CD14-positive monocyte (primary cell): Measurements from ENCODE around the gene TTC9C. TPM values are rescaled to one million over a fixed set of nuclear protein-coding genes. Genes with fewer than 3 reads are reported as not detected.

Experiments used
- DNase-seq, 3 donors: peaks; one replicate each; pipeline ENCODE4 v3.0.0-alpha.2; 2011 to 2022
- H2AFZ ChIP-seq: 2 replicates; pipeline ENCODE4 v1.6.0; 2012; ENCODE audit warnings: mild to moderate bottlenecking, low read depth, low read length, inconsistent platforms; ENCODE audit not compliant: insufficient read depth, poor library complexity, severe bottlenecking
- H3K27ac ChIP-seq, 2 donors: 1 replicate in 1 of 2; 2 replicates in 1 of 2; pipeline ENCODE4 v1.5.1; 2012 to 2013; ENCODE audit warnings: low read length in 2 of 2, control low read depth in 1 of 2, inconsistent platforms in 1 of 2, low read depth in 1 of 2, mild to moderate bottlenecking in 1 of 2
- H3K27me3 ChIP-seq, 2 donors: one replicate each; pipeline versions ENCODE4 v1.6.0 to v1.6.1; 2011 to 2013; ENCODE audit warnings: low read length in 2 of 2; ENCODE audit not compliant: control insufficient read depth in 2 of 2, insufficient read depth in 2 of 2
- H3K36me3 ChIP-seq, 2 donors: replicated peaks in 1 of 2; 1 replicate in 1 of 2; 2 replicates in 1 of 2; pipeline versions ENCODE4 v1.5.1 to v1.6.1; 2012 to 2013; ENCODE audit warnings: low read length in 2 of 2, control low read depth in 1 of 2, inconsistent platforms in 1 of 2, mild to moderate bottlenecking in 1 of 2; ENCODE audit not compliant: insufficient read depth in 2 of 2, control insufficient read depth in 1 of 2
- H3K4me1 ChIP-seq, 2 donors: 1 replicate in 1 of 2; 2 replicates in 1 of 2; pipeline versions ENCODE4 v1.5.1 to v1.6.1; 2012 to 2013; ENCODE audit warnings: low read length in 2 of 2, control low read depth in 1 of 2, inconsistent platforms in 1 of 2, mild to moderate bottlenecking in 1 of 2, moderate library complexity in 1 of 2; ENCODE audit not compliant: insufficient read depth in 2 of 2, control insufficient read depth in 1 of 2
- H3K4me2 ChIP-seq: replicated peaks from 2 replicates; pipeline ENCODE3; 2012; ENCODE audit warnings: low read length, moderate library complexity, mild to moderate bottlenecking; ENCODE audit not compliant: poor library complexity, severe bottlenecking; ENCODE audit errors: extremely low read depth
- H3K4me3 ChIP-seq, 3 experiments: fragments of 200-600 bp in 1 of 3; sonication (generic) in 1 of 3; replicated peaks in 1 of 3; 1 replicate in 2 of 3; 2 replicates in 1 of 3; pipeline ENCODE4 v1.5.1; 2011 to 2013; ENCODE audit warnings: low read length in 3 of 3, mild to moderate bottlenecking in 3 of 3, control low read depth in 2 of 3, low read depth in 2 of 3, inconsistent platforms in 1 of 3, moderate library complexity in 1 of 3
- H3K79me2 ChIP-seq: 2 replicates; pipeline ENCODE4 v1.6.0; 2012; ENCODE audit warnings: mild to moderate bottlenecking, control low read depth, inconsistent platforms, low read length, moderate library complexity; ENCODE audit not compliant: insufficient read depth
- H3K9ac ChIP-seq: 2 replicates; pipeline ENCODE4 v1.6.0; 2017; ENCODE audit warnings: low read length, mild to moderate bottlenecking; ENCODE audit not compliant: insufficient read depth, poor library complexity, severe bottlenecking
- H3K9me3 ChIP-seq, 2 donors: replicated peaks in 1 of 2; 1 replicate in 1 of 2; 2 replicates in 1 of 2; pipeline versions ENCODE4 v1.5.1 to v1.6.1; 2012 to 2013; ENCODE audit warnings: low read length in 2 of 2, control low read depth in 1 of 2; ENCODE audit not compliant: control insufficient read depth in 1 of 2, insufficient read depth in 1 of 2
- H4K20me1 ChIP-seq: 2 replicates; pipeline ENCODE4 v1.6.0; 2012; ENCODE audit warnings: mild to moderate bottlenecking, low read length, control low read depth, moderate library complexity; ENCODE audit not compliant: insufficient read depth
- H3K27ac Mint-ChIP-seq, 7 donors: one replicate each; pipeline ENCODE4 v1.8.0; 2020; ENCODE audit warnings: mild to moderate bottlenecking in 7 of 7, mixed read lengths in 7 of 7, moderate library complexity in 6 of 7, inconsistent platforms in 2 of 7
- H3K27me3 Mint-ChIP-seq, 3 donors: one replicate each; pipeline ENCODE4 v1.8.0; 2021 to 2022; ENCODE audit warnings: low read depth in 3 of 3, mild to moderate bottlenecking in 3 of 3, mixed read lengths in 3 of 3, moderate library complexity in 3 of 3, inconsistent platforms in 1 of 3
- H3K36me3 Mint-ChIP-seq, 2 donors: one replicate each; pipeline ENCODE4 v1.8.0; 2020; ENCODE audit warnings: mixed read lengths in 2 of 2, inconsistent platforms in 1 of 2, mild to moderate bottlenecking in 1 of 2
- H3K4me1 Mint-ChIP-seq: one replicate; pipeline ENCODE4 v1.8.0; 2020; ENCODE audit warnings: mild to moderate bottlenecking, mixed read lengths
- H3K4me3 Mint-ChIP-seq, 2 donors: one replicate each; pipeline ENCODE4 v1.8.0; 2020; ENCODE audit warnings: mild to moderate bottlenecking in 2 of 2, mixed read lengths in 2 of 2, moderate library complexity in 1 of 2
- H3K9me3 Mint-ChIP-seq, 7 donors: one replicate each; pipeline ENCODE4 v1.8.0; 2020 to 2022; ENCODE audit warnings: mixed read lengths in 7 of 7, mild to moderate bottlenecking in 6 of 7, moderate library complexity in 6 of 7, inconsistent platforms in 2 of 7
- CTCF ChIP-seq: fragments of 200-600 bp; IDR thresholded peaks from one replicate; pipeline ENCODE4 v1.8.0; 2022; ENCODE audit warnings: antibody characterized with exemption, mild to moderate bottlenecking
- WGBS: methylation state at CpG from one replicate; pipeline ENCODE4 v1.1.5; 2013; ENCODE audit warnings: missing lambda C conversion rate; ENCODE audit not compliant: insufficient coverage; 5-methylcytosine and 5-hydroxymethylcytosine counted together
- intact Hi-C, 2 donors: fragments of 100-400 bp; cut with micrococcal nuclease; formaldehyde crosslinking; loops; one replicate each; pipeline versions ENCODE4 v1.15.0 to v1.15.1; 2023
- polyA plus RNA-seq, 3 donors: library from polyadenylated mRNA; depleted of rRNA in 1 of 3; unstranded in 2 of 3; stranded (reverse) in 1 of 3; fragments of 300-500 nt in 2 of 3; fragments of >200 nt in 1 of 3; fragmentation: Illumina TruSeq in 2 of 3; gene quantifications; 1 replicate in 2 of 3; 2 replicates in 1 of 3; pipeline ENCODE4 v1.2.3, GENCODE V29; 2012 to 2021

The TTC9C gene
- polyA plus RNA-seq, 3 donors = 17.9 to 21.6 (median 20.4) TPM

- Mint-ChIP-seq H3K4me3 (peak within 1 kb of the TSS; percentile 91 to 93), H3K36me3 (peaks cover 25 to 37% of the 10 kb centered on the region in 2 donors), H3K27me3 (no peaks in the 10 kb centered on the region), H3K4me1 (peaks cover 46% of the 10 kb centered on the region), H3K9me3 (peaks cover 0 to 3% (median 0%) of the 10 kb centered on the region in 7 donors), H3K27ac (peak within 1 kb of the TSS; percentile 92 to 98 (median 96))
- Histone ChIP-seq H3K27me3 (no peaks in the 10 kb centered on the region), H3K4me3 (peak within 1 kb of the TSS; percentile 77 to 100 (median 84)), H3K79me2 (peaks cover 66% of the 10 kb centered on the region), H3K27ac (peak within 1 kb of the TSS; percentile 83 to 98), H2AFZ (peak within 1 kb of the TSS; percentile 93), H3K4me2 (peak within 1 kb of the TSS; percentile 95), H3K36me3 (peaks cover 28 to 32% of the 10 kb centered on the region in 2 donors), H3K4me1 (peaks cover 30 to 55% of the 10 kb centered on the region in 2 donors), H3K9ac (peak within 1 kb of the TSS; percentile 98), H4K20me1 (peaks cover 14% of the 10 kb centered on the region), H3K9me3 (no peaks in the 10 kb centered on the region)
- DNase-seq = peak; percentile 97 to 98 (median 97)
- TF ChIP-seq CTCF = peak; percentile 74
- under 1% methylated on average over 88 of the region's 88 CpGs for WGBS
- intact Hi-C loops = loop anchor here (1.0 to 10.0 kb wide), 7 partner anchors 26 to 192 kb away; partner anchors contain the start of genes POLR2G (in 1 of the 2), STX5 (in 1 of the 2), TEX54 (in 1 of the 2) and TUT1 (in 1 of the 2)
Measured at GRCh38 chr11:62787005-62787759, 58.9 kb downstream of the TTC9C start, which contains the start of gene TMEM179B. TSS of gene TMEM179B (plus strand) at chr11:62787402. CDS start at chr11:62787432, 30 bp downstream.

Other genes with a start within 250 kb of the TTC9C start
- 100 to 1,000 TPM in 2 of 3 donors, 10 to 100 TPM in 1; 80.0 to 201 (median 103) TPM for gene AHNAK, start 181.7 kb upstream of the TTC9C start, polyA plus RNA-seq
- gene EEF1G, start 154.6 kb upstream of the TTC9C start, polyA plus RNA-seq = 100 to 1,000 TPM; 490 to 603 (median 491) TPM
- 10 to 100 TPM in 1 of 3 donors, 1 to 10 TPM in 2; 1.8 to 16.3 (median 2.1) TPM for gene TUT1, start 137.0 kb upstream of the TTC9C start, polyA plus RNA-seq
- gene MTA2, start 126.6 kb upstream of the TTC9C start, polyA plus RNA-seq = 10 to 100 TPM; 14.0 to 38.6 (median 17.6) TPM
- 100 to 1,000 TPM in 1 of 3 donors, 10 to 100 TPM in 1, 1 to 10 TPM in 1; 7.2 to 131 (median 10.6) TPM for gene EML3, start 115.7 kb upstream of the TTC9C start, polyA plus RNA-seq
- gene ROM1, start 115.2 kb upstream of the TTC9C start, polyA plus RNA-seq = 1 to 10 TPM in 1 of 3 donors, under 1 TPM in 2; 0.51 to 1.4 (median 0.75) TPM
- 10 to 100 TPM; 18.5 to 44.9 (median 19.0) TPM for gene B3GAT3, start 106.5 kb upstream of the TTC9C start, polyA plus RNA-seq
- 100 to 1,000 TPM in 2 of 3 donors, 10 to 100 TPM in 1; 99.7 to 116 (median 109) TPM for gene GANAB, start 81.9 kb upstream of the TTC9C start, polyA plus RNA-seq
- 10 to 100 TPM in 1 of 3 donors, 1 to 10 TPM in 2; 4.2 to 16.0 (median 9.9) TPM for gene INTS5, start 75.2 kb upstream of the TTC9C start, polyA plus RNA-seq
- 10 to 100 TPM; 25.9 to 78.2 (median 74.6) TPM for gene C11orf98, start 63.3 kb upstream of the TTC9C start, polyA plus RNA-seq
- 1 to 10 TPM in 2 of 3 donors, under 1 TPM in 1; 0.73 to 4.9 (median 1.4) TPM for gene CSKMT, start 63.2 kb upstream of the TTC9C start, polyA plus RNA-seq
- gene UQCC3, start 56.8 kb upstream of the TTC9C start, polyA plus RNA-seq = 1 to 10 TPM; 3.3 to 7.9 (median 7.2) TPM
- 1 to 10 TPM; 1.9 to 9.1 (median 2.9) TPM for gene LBHD1, start 56.2 kb upstream of the TTC9C start, polyA plus RNA-seq
- 100 to 1,000 TPM in 2 of 3 donors, 10 to 100 TPM in 1; 93.9 to 147 (median 106) TPM for gene UBXN1, start 49.4 kb upstream of the TTC9C start, polyA plus RNA-seq
- not detected for gene LRRN4CL, start 39.0 kb upstream of the TTC9C start, polyA plus RNA-seq
- gene BSCL2, start 21.1 kb upstream of the TTC9C start, polyA plus RNA-seq = 10 to 100 TPM; 43.5 to 65.7 (median 63.3) TPM
- gene GNG3, start 20.8 kb upstream of the TTC9C start, polyA plus RNA-seq = under 1 TPM in 1 of 3 donors, not detected in 2; 0.23 TPM
- 10 to 100 TPM in 1 of 3 donors, under 1 TPM in 2; 0.33 to 13.8 (median 0.88) TPM for gene HNRNPUL2, start 1.0 kb upstream of the TTC9C start, polyA plus RNA-seq
- gene ZBTB3, start 25.7 kb downstream of the TTC9C start, polyA plus RNA-seq = 1 to 10 TPM; 1.7 to 4.5 (median 2.0) TPM
- 100 to 1,000 TPM; 162 to 243 (median 231) TPM for gene POLR2G, start 33.1 kb downstream of the TTC9C start, polyA plus RNA-seq
- 10 to 100 TPM in 1 of 3 donors, 1 to 10 TPM in 2; 5.1 to 35.5 (median 5.3) TPM for gene TAF6L, start 42.9 kb downstream of the TTC9C start, polyA plus RNA-seq
- 100 to 1,000 TPM in 2 of 3 donors, 10 to 100 TPM in 1; 95.8 to 236 (median 220) TPM for gene TMEM179B, start 58.9 kb downstream of the TTC9C start, polyA plus RNA-seq
- 10 to 100 TPM in 2 of 3 donors, 1 to 10 TPM in 1; 5.7 to 20.4 (median 19.6) TPM for gene TMEM223, start 63.5 kb downstream of the TTC9C start, polyA plus RNA-seq
- 100 to 1,000 TPM in 1 of 3 donors, 10 to 100 TPM in 2; 50.1 to 748 (median 70.6) TPM for gene NXF1, start 77.0 kb downstream of the TTC9C start, polyA plus RNA-seq
- gene STX5, start 103.6 kb downstream of the TTC9C start, polyA plus RNA-seq = 10 to 100 TPM; 36.4 to 39.6 (median 38.5) TPM
- gene TEX54, start 104.4 kb downstream of the TTC9C start, polyA plus RNA-seq = under 1 TPM in 1 of 3 donors, not detected in 2; 0.74 TPM
- 10 to 100 TPM; 14.2 to 52.5 (median 18.4) TPM for gene WDR74, start 111.1 kb downstream of the TTC9C start, polyA plus RNA-seq
- gene SLC3A2, start 152.4 kb downstream of the TTC9C start, polyA plus RNA-seq = 100 to 1,000 TPM; 156 to 231 (median 189) TPM
- gene CHRM1, start 192.9 kb downstream of the TTC9C start, polyA plus RNA-seq = not detected